ENCODE data around the gene GIMAP8. TPM values are rescaled to one million over a fixed set of nuclear protein-coding genes. Genes with fewer than 3 reads are reported as not detected.

Gene GIMAP8
- total and polyA plus RNA-seq, 4 donors: 3.9 to 8.8 (median 4.4) TPM

- no peaks in the 10 kb centered on the region for H3K36me3 ChIP-seq (ENCODE audit: control insufficient read depth, insufficient read depth, low read length)
- 69% methylated on average over 2 of the region's 2 CpGs for WGBS (ENCODE audit: insufficient coverage)
- no peak overlapping the region for H3K4me3 ChIP-seq (ENCODE audit: low read depth, low read length)
- no peaks in the 10 kb centered on the region for H3K27me3 ChIP-seq (ENCODE audit: control insufficient read depth, insufficient read depth, low read length)
- H3K27ac ChIP-seq (ENCODE audit: low read depth, low read length): no peak overlapping the region
- H3K9me3 ChIP-seq (ENCODE audit: control insufficient read depth, insufficient read depth, low read length): peaks cover 1% of the 10 kb centered on the region
- H3K4me1 ChIP-seq (ENCODE audit: control insufficient read depth, insufficient read depth, low read length): no peaks in the 10 kb centered on the region
- DNase-seq (ENCODE audit: low read depth in 4 of 6, low spot score in 6 of 6): no peak
These were observed 73.6 kb downstream of the GIMAP8 start for GRCh38 chr7:150524018-150524417.

Other genes with a start within 250 kb of the GIMAP8 start
- 10 to 100 TPM in 1 of 2 donors, 1 to 10 TPM in 1; 8.1 to 13.3 TPM for gene LRRC61, start 127.3 kb upstream of the GIMAP8 start, total RNA-seq
- 10 to 100 TPM; 33.6 to 38.6 TPM for gene LRRC61, start 127.3 kb upstream of the GIMAP8 start, polyA plus RNA-seq (ENCODE audit: insufficient read length in 2 of 2)
- 1 to 10 TPM; 5.6 to 5.8 TPM for gene ACTR3C, start 127.1 kb upstream of the GIMAP8 start, total RNA-seq
- gene ACTR3C, start 127.1 kb upstream of the GIMAP8 start, polyA plus RNA-seq (ENCODE audit: insufficient read length in 2 of 2): 1 to 10 TPM; 1.1 to 2.9 TPM
- 100 to 1,000 TPM in 1 of 2 donors, 10 to 100 TPM in 1; 44.5 to 234 TPM for gene RARRES2, start 109.0 kb upstream of the GIMAP8 start, total RNA-seq
- gene RARRES2, start 109.0 kb upstream of the GIMAP8 start, polyA plus RNA-seq (ENCODE audit: insufficient read length in 2 of 2): 10 to 100 TPM; 25.1 to 91.8 TPM
- 10 to 100 TPM; 31.0 to 55.6 TPM for gene REPIN1, start 81.8 kb upstream of the GIMAP8 start, total RNA-seq
- 100 to 1,000 TPM; 120 to 124 TPM for gene REPIN1, start 81.8 kb upstream of the GIMAP8 start, polyA plus RNA-seq (ENCODE audit: insufficient read length in 2 of 2)
- gene ZNF775, start 71.3 kb upstream of the GIMAP8 start, total RNA-seq: 10 to 100 TPM in 1 of 2 donors, 1 to 10 TPM in 1; 7.3 to 11.6 TPM
- 10 to 100 TPM; 16.4 to 19.1 TPM for gene ZNF775, start 71.3 kb upstream of the GIMAP8 start, polyA plus RNA-seq (ENCODE audit: insufficient read length in 2 of 2)
- gene GIMAP7, start 64.2 kb downstream of the GIMAP8 start, total RNA-seq: 10 to 100 TPM in 1 of 2 donors, 1 to 10 TPM in 1; 3.3 to 13.2 TPM
- gene GIMAP7, start 64.2 kb downstream of the GIMAP8 start, polyA plus RNA-seq (ENCODE audit: insufficient read length in 2 of 2): 1 to 10 TPM; 8.7 to 9.9 TPM
- 10 to 100 TPM; 21.5 to 46.2 TPM for gene GIMAP4, start 116.8 kb downstream of the GIMAP8 start, total RNA-seq
- gene GIMAP4, start 116.8 kb downstream of the GIMAP8 start, polyA plus RNA-seq (ENCODE audit: insufficient read length in 2 of 2): 10 to 100 TPM; 14.8 to 21.1 TPM
- gene GIMAP6, start 181.8 kb downstream of the GIMAP8 start, total RNA-seq: 10 to 100 TPM in 1 of 2 donors, 1 to 10 TPM in 1; 9.1 to 24.8 TPM
- 10 to 100 TPM in 1 of 2 donors, 1 to 10 TPM in 1; 9.3 to 12.0 TPM for gene GIMAP6, start 181.8 kb downstream of the GIMAP8 start, polyA plus RNA-seq (ENCODE audit: insufficient read length in 2 of 2)
- gene GIMAP2, start 235.1 kb downstream of the GIMAP8 start, total RNA-seq: 10 to 100 TPM; 12.7 to 14.3 TPM
- 1 to 10 TPM; 5.9 to 7.3 TPM for gene GIMAP2, start 235.1 kb downstream of the GIMAP8 start, polyA plus RNA-seq (ENCODE audit: insufficient read length in 2 of 2)